Mesothelial cell of epicardium (in vitro differentiated cells): ENCODE data around the gene S100A5. TPM values are rescaled to one million over a fixed set of nuclear protein-coding genes. Genes with fewer than 3 reads are reported as not detected.

Experiments
- DNase-seq, 2 experiments: peaks; one replicate each; pipeline ENCODE4 v3.0.0; 2021; ENCODE audit warnings: low spot score in 2 of 2; ENCODE audit not compliant: unreplicated experiment in 2 of 2
- H3K27ac Mint-ChIP-seq: 2 replicates; pipeline ENCODE4 v1.8.0; 2021; ENCODE audit warnings: mixed read lengths
- H3K27me3 Mint-ChIP-seq: 2 replicates; pipeline ENCODE4 v1.8.0; 2021; ENCODE audit warnings: low read depth, mixed read lengths
- H3K36me3 Mint-ChIP-seq: 2 replicates; pipeline ENCODE4 v1.8.0; 2021; ENCODE audit warnings: mixed read lengths
- H3K4me1 Mint-ChIP-seq: 2 replicates; pipeline ENCODE4 v1.8.0; 2021; ENCODE audit warnings: mixed read lengths
- H3K4me3 Mint-ChIP-seq: 2 replicates; pipeline ENCODE4 v1.8.0; 2021; ENCODE audit warnings: mild to moderate bottlenecking, moderate library complexity, mixed read lengths
- H3K9me3 Mint-ChIP-seq: 2 replicates; pipeline ENCODE4 v1.8.0; 2021; ENCODE audit warnings: mixed read lengths
- CTCF ChIP-seq: fragments of 200-600 bp; sonication (generic); IDR thresholded peaks from one replicate; pipeline ENCODE4 v1.5.0; 2021; ENCODE audit warnings: antibody characterized with exemption; ENCODE audit not compliant: unreplicated experiment
- total RNA-seq: library from RNA; stranded (reverse); gene quantifications from 3 replicates; pipeline ENCODE4 v1.2.1, GENCODE V29; 2021

Gene S100A5
- total RNA-seq, 1 donor from 2014 or later, result not detected

GRCh38 chr1:153547560-153548551, 7.1 kb upstream of the S100A5 start:
- TF ChIP-seq CTCF, result no peak
- H3K4me3 Mint-ChIP-seq, result no peak overlapping the region
- no peak overlapping the region for H3K27ac Mint-ChIP-seq
- H3K4me1 Mint-ChIP-seq, result peaks cover 74% of the 10 kb centered on the region
- DNase-seq, result no peak
- no peaks in the 10 kb centered on the region for H3K36me3 Mint-ChIP-seq
- no peaks in the 10 kb centered on the region for H3K27me3 Mint-ChIP-seq
- no peaks in the 10 kb centered on the region for H3K9me3 Mint-ChIP-seq

- no peak overlapping the region for H3K4me3 Mint-ChIP-seq
- DNase-seq, result no peak
- H3K27me3 Mint-ChIP-seq, result no peaks in the 10 kb centered on the region
- H3K9me3 Mint-ChIP-seq, result no peaks in the 10 kb centered on the region
- H3K27ac Mint-ChIP-seq, result peak overlapping the region; percentile 99
- no peak for TF ChIP-seq CTCF
- H3K4me1 Mint-ChIP-seq, result peaks cover 81% of the 10 kb centered on the region
- H3K36me3 Mint-ChIP-seq, result no peaks in the 10 kb centered on the region
These were observed 6.2 kb upstream of the S100A5 start for GRCh38 chr1:153546796-153547559.

- no peak for TF ChIP-seq CTCF
These were observed 5.6 kb upstream of the S100A5 start for GRCh38 chr1:153546371-153546770.

GRCh38 chr1:153545067-153546055, 4.6 kb upstream of the S100A5 start, which contains the start of gene S100A4:
Gene S100A4, minus strand, starts transcription at chr1:153545806. Its CDS starts 1,012 bp downstream, at chr1:153544794.
- no peak for TF ChIP-seq CTCF
- no peaks in the 10 kb centered on the region for H3K27me3 Mint-ChIP-seq
- H3K4me1 Mint-ChIP-seq, result peaks cover 79% of the 10 kb centered on the region
- DNase-seq, result peak; percentile 85 to 94
- H3K9me3 Mint-ChIP-seq, result no peaks in the 10 kb centered on the region
- H3K27ac Mint-ChIP-seq, result peak within 1 kb of the TSS; percentile 99
- H3K4me3 Mint-ChIP-seq, result peak within 1 kb of the TSS; percentile 58
- no peaks in the 10 kb centered on the region for H3K36me3 Mint-ChIP-seq

More at GRCh38 chr1:153546371-153546770, 5.6 kb upstream of the S100A5 start:
- Mint-ChIP-seq H3K9me3 (no peaks in the 10 kb centered on the region), H3K27me3 (no peaks in the 10 kb centered on the region), H3K4me3 (no peak overlapping the region), H3K36me3 (no peaks in the 10 kb centered on the region), H3K4me1 (peaks cover 85% of the 10 kb centered on the region), H3K27ac (peak overlapping the region; percentile 99)
- DNase-seq, result no peak
